AG04450 (cell line): ENCODE data around the gene NTRK2. TPM values are rescaled to one million over a fixed set of nuclear protein-coding genes. Genes with fewer than 3 reads are reported as not detected.

ENCODE experiments used
- CTCF ChIA-PET: fragments of 300-600, 350-600 bp; formaldehyde crosslinking; extraction: SDS; loops from one replicate; lab custom pipeline; 2022; ENCODE audit warnings: antibody characterized with exemption, inconsistent platforms; lab: Charles Lee
- POLR2A ChIA-PET: fragments of 350-600 bp; formaldehyde crosslinking; extraction: SDS; loops from one replicate; lab custom pipeline; 2021; ENCODE audit warnings: antibody characterized with exemption, inconsistent platforms; lab: Yijun Ruan, JAX
- DNase-seq: peaks from one replicate; pipeline ENCODE4 v3.0.0-alpha.2; 2011; ENCODE audit warnings: low read depth, low spot score
- H3K27ac ChIP-seq: one replicate; pipeline ENCODE4 v1.5.1; 2012; ENCODE audit warnings: low read depth, low read length, control low read depth
- H3K27me3 ChIP-seq: one replicate; pipeline ENCODE4 v1.6.0; 2012; ENCODE audit warnings: low read length; ENCODE audit not compliant: control insufficient read depth, insufficient read depth
- H3K4me3 ChIP-seq: 2 replicates; pipeline ENCODE4 v1.5.1; 2011; ENCODE audit warnings: mild to moderate bottlenecking, low read depth, low read length, control low read depth
- H3K9me3 ChIP-seq: 2 replicates; pipeline ENCODE4 v1.5.1; 2012; ENCODE audit warnings: low read length; ENCODE audit not compliant: control insufficient read depth, insufficient read depth
- polyA plus RNA-seq: library from polyadenylated mRNA; depleted of rRNA; stranded (reverse); fragments of >200 nt; gene quantifications from 2 replicates; pipeline ENCODE4 v1.2.3, GENCODE V29; 2011
- TF ChIP-seq, protein P1 (sequence below): IDR thresholded peaks from 2 replicates; pipeline ENCODE4 v1.5.1; 2011; ENCODE audit warnings: low read depth, low read length, control low read depth, inconsistent platforms

Gene NTRK2
- polyA plus RNA-seq, 1 experiment = not detected

DNA sequence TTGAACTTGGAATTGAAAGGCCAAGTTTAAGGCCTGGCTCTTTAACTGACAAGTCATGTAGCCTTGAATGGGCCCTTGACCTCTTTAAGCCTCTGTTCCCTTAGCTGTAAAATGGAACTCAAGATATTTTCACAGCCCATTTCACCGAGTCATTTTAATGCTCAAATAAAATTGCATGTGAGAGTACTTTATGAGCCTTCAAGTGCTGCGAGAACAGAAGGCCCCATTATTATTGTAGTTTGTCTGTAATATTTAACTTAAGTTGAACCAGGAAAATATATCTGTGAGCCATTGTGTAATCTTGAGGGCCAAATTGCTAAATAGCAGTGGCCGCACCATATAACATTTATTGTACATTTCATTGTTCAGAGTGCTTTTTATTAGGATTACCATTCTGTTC lies 249.9 kb downstream of the NTRK2 start:
- no peak for DNase-seq
- H3K27me3 ChIP-seq = no peaks in the 10 kb centered on the region
- no peak overlapping the region for H3K4me3 ChIP-seq
- no peak overlapping the region for H3K27ac ChIP-seq
- TF ChIP-seq, protein P1, sequence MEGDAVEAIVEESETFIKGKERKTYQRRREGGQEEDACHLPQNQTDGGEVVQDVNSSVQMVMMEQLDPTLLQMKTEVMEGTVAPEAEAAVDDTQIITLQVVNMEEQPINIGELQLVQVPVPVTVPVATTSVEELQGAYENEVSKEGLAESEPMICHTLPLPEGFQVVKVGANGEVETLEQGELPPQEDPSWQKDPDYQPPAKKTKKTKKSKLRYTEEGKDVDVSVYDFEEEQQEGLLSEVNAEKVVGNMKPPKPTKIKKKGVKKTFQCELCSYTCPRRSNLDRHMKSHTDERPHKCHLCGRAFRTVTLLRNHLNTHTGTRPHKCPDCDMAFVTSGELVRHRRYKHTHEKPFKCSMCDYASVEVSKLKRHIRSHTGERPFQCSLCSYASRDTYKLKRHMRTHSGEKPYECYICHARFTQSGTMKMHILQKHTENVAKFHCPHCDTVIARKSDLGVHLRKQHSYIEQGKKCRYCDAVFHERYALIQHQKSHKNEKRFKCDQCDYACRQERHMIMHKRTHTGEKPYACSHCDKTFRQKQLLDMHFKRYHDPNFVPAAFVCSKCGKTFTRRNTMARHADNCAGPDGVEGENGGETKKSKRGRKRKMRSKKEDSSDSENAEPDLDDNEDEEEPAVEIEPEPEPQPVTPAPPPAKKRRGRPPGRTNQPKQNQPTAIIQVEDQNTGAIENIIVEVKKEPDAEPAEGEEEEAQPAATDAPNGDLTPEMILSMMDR = no peak
- ChIA-PET CTCF (no interaction called here), POLR2A (no interaction called here)
- peaks cover 10% of the 10 kb centered on the region for H3K9me3 ChIP-seq

DNA sequence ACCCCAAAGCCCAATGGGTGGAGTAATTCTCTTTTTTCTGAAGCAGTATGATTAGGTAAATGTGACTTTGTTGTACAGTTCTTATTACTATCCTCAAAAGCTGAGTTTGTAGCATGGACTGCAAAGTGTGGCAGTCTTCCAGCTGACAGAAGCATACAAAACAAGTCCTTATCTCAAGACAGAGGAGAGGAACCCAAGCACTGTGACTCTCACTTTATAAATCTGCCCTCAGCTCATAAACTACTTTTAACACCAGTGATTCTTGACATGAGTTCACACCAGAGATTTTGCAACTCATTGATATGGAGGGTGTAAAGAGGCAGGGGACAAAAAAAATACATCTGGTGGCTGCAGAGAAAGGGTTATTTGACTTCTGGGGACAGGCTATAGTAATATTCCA lies 251.6 kb downstream of the NTRK2 start:
- Histone ChIP-seq H3K27ac (no peak overlapping the region), H3K9me3 (peaks cover 13% of the 10 kb centered on the region), H3K27me3 (no peaks in the 10 kb centered on the region), H3K4me3 (no peak overlapping the region)
- ChIA-PET POLR2A (no interaction called here), CTCF (no interaction called here)
- no peak for DNase-seq
- TF ChIP-seq, protein P1 = no peak

DNA sequence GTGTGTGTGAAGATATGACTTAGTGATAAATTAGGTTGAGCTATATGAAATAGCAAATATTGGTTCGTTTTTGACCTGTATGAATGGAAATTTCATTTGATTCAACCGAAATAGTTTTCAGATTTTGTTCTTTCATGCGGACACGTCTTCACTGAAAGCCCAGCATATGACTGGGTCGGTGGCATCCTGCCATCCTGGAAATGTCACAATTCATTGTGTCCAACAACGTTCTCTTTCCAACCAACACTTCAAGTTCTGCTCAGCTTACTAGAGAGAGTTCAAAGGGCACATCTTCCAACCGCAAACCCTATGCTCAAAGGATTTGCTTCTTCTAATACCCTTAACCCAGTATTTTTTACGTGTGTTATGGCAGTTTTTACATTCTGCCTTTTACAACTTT lies 252.5 kb downstream of the NTRK2 start:
- Histone ChIP-seq H3K9me3 (peaks cover 13% of the 10 kb centered on the region), H3K27me3 (no peaks in the 10 kb centered on the region), H3K27ac (no peak overlapping the region), H3K4me3 (no peak overlapping the region)
- DNase-seq = no peak
- ChIA-PET POLR2A (no interaction called here), CTCF (no interaction called here)
- TF ChIP-seq, protein P1 = no peak

DNA sequence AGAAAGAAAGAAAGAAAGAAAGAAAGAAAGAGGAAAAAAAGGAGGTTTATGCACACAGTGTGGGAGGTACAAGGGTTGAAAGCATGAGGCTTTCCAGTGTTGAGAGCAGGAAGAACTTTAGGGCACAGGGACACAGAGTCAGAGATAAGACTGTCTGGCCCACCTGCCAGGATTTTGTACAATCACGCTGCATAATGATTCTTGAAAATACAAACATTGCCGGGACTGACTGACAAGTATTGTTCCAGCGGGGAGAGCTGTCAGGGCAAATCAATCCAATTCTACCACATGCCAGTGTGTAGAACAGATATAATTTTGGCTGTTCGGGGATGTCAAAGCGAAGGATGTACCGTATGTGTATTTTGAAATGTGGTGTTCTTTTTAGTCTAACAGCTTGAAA lies 254.7 kb downstream of the NTRK2 start:
- Histone ChIP-seq H3K27me3 (no peaks in the 10 kb centered on the region), H3K27ac (no peak overlapping the region), H3K9me3 (peaks cover 10% of the 10 kb centered on the region), H3K4me3 (no peak overlapping the region)
- ChIA-PET POLR2A (no interaction called here), CTCF (no interaction called here)
- no peak for DNase-seq
- TF ChIP-seq, protein P1 = no peak

DNA sequence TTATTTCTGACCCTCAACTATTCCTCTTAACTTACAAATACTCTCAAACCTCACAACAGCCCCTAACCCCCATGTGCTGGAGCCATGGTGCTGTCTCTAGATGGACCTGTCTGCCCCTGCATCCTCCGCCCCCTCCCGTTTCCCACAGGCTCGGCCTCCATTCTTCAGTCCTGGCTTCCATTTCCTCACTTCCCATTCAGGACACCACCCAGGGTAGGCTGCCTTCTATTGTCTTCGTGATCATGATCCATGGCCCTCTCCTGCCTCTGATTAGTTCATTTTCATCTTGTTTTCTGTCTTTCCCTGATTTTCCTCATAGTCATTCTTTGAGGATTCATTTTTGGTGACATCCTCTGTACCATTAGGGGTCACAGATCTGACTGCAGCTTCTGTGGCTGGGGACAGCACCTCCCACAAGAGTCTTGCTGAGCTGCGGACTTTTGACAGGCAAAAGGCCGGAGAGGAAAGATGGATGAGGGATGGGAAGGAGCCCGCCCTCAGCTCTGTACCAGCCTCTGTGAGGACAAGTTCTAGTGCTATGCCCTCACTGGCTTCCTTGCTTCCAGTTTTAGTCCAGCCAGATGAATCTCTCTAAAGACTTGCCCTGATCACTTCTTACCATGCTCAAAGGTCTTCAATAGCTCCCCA lies 255.8 kb downstream of the NTRK2 start:
- TF ChIP-seq, protein P1 = no peak
- Histone ChIP-seq H3K27me3 (no peaks in the 10 kb centered on the region), H3K27ac (no peak overlapping the region), H3K4me3 (no peak overlapping the region), H3K9me3 (peaks cover 11% of the 10 kb centered on the region)
- POLR2A ChIA-PET = no interaction called here
- CTCF ChIA-PET = no interaction called here
- DNase-seq = no peak
